K562 (cell line): ENCODE data around the gene C12orf43. TPM values are rescaled to one million over a fixed set of nuclear protein-coding genes. Genes with fewer than 3 reads are reported as not detected.
A peak's percentile ranks its signal among the peaks of the same experiment; 100 is the strongest.

Experiments used
- BCOR ChIP-seq: fragments of 450-650 bp; IDR thresholded peaks from 2 replicates; pipeline ENCODE4 v1.6.1; 2016
- ETV5 ChIP-seq: sonication (generic); formaldehyde crosslinking; IDR thresholded peaks from 2 replicates; pipeline ENCODE4 v1.4.0; 2020; ENCODE audit warnings: low read depth, mild to moderate bottlenecking, missing genetic modification reagents
- FOSL1 ChIP-seq: fragments of 200-800 bp; sonication (Bioruptor generic); conservative IDR thresholded peaks from 2 replicates; pipeline ENCODE4 v1.6.1; 2016; ENCODE audit warnings: missing genetic modification characterization, missing compliant biosample characterization
- MTA1 ChIP-seq: fragments of 450-650 bp; IDR thresholded peaks from 2 replicates; pipeline ENCODE4 v1.6.1; 2017; ENCODE audit warnings: borderline replicate concordance
- NFE2 ChIP-seq: IDR thresholded peaks from 2 replicates; pipeline ENCODE4 v1.6.1; 2014; ENCODE audit warnings: antibody characterized with exemption, low read depth
- POLR2AphosphoS2 ChIP-seq: IDR thresholded peaks from 2 replicates; pipeline ENCODE4 v1.6.1; 2012; ENCODE audit warnings: low read length, improper control_type of control experiment
- RBM25 ChIP-seq: fragments of 200-400 bp; formaldehyde crosslinking; IDR thresholded peaks from 2 replicates; pipeline ENCODE4 v1.6.1; 2018; ENCODE audit warnings: low read length, low read depth, moderate library complexity; ENCODE audit not compliant: severe bottlenecking
- SMARCA5 ChIP-seq: fragments of 450-650 bp; IDR thresholded peaks from 2 replicates; pipeline ENCODE4 v1.6.1; 2016
- SRSF1 ChIP-seq: fragments of 200-400 bp; formaldehyde crosslinking; IDR thresholded peaks from 2 replicates; pipeline ENCODE4 v1.6.1; 2017; ENCODE audit warnings: mild to moderate bottlenecking, low read depth, low read length, moderate library complexity
- SUPT5H ChIP-seq: fragments of 450-650 bp; IDR thresholded peaks from 2 replicates; pipeline ENCODE4 v1.6.1; 2016
- TOE1 ChIP-seq, 2 experiments: fragments of 450-650 bp in 1 of 2; sonication (generic) in 1 of 2; formaldehyde crosslinking in 1 of 2; IDR thresholded peaks; 2 replicates each; pipeline versions ENCODE4 v1.7.1 to v1.8.0; 2016 to 2022; ENCODE audit warnings: borderline replicate concordance in 2 of 2, mild to moderate bottlenecking in 2 of 2, antibody characterized with exemption in 1 of 2, inconsistent platforms in 1 of 2, low read depth in 1 of 2, missing genetic modification reagents in 1 of 2, moderate library complexity in 1 of 2
- ZNF184 ChIP-seq: sonication (generic); formaldehyde crosslinking; IDR thresholded peaks from 2 replicates; pipeline ENCODE4 v1.5.0; 2020; ENCODE audit warnings: missing genetic modification reagents
- ZNF551 ChIP-seq: fragments of 250-450 bp; sonication (Bioruptor Pico); IDR thresholded peaks from 2 replicates; pipeline ENCODE4 v1.5.0; 2021; ENCODE audit warnings: mild to moderate bottlenecking, moderate library complexity
- ZZZ3 ChIP-seq: fragments of 450-650 bp; IDR thresholded peaks from 2 replicates; pipeline ENCODE4 v1.6.1; 2016; ENCODE audit warnings: antibody characterized with exemption, mild to moderate bottlenecking, moderate library complexity
- polyA plus RNA-seq, 8 experiments: library from polyadenylated mRNA; depleted of rRNA in 4 of 8; stranded (reverse) in 5 of 8; unstranded in 3 of 8; fragments of >200 nt; fragmentation: Nextera tagmentation in 2 of 8; fragmentation: Illumina TruSeq in 1 of 8; extraction: Ambion mirVana in 2 of 8; extraction: Trizol in 1 of 8; gene quantifications; 2 replicates each; pipeline versions ENCODE4 v1.2.1 to v1.2.3, GENCODE V29; 2011 to 2014; ENCODE audit warnings: inconsistent platforms in 1 of 8, missing spikeins in 1 of 8
- total RNA-seq, 7 experiments: library from RNA; depleted of rRNA in 6 of 7; stranded (reverse); fragments of >200 nt in 6 of 7; fragmentation: Illumina TruSeq in 2 of 7; extraction: Trizol in 2 of 7; gene quantifications; 2 replicates each; pipeline versions ENCODE4 v1.2.1 to v1.2.3, GENCODE V29; 2011 to 2021; ENCODE audit warnings: low replicate concordance in 1 of 7
- TF ChIP-seq, protein P1 (sequence below): fragments of 200-800 bp; sonication (Bioruptor generic); IDR thresholded peaks from 2 replicates; pipeline ENCODE4 v1.6.1; 2016; ENCODE audit warnings: missing genetic modification characterization, missing compliant biosample characterization
- TF ChIP-seq, protein P2 (sequence below): fragments of 250-450 bp; sonication (Bioruptor Pico); IDR thresholded peaks from 2 replicates; pipeline ENCODE4 v1.4.0; 2020; ENCODE audit warnings: borderline replicate concordance
- TF ChIP-seq, protein P3 (sequence below): fragments of 450-650 bp; IDR thresholded peaks from 2 replicates; pipeline ENCODE4 v1.6.1; 2016
- TF ChIP-seq, protein P4 (sequence below): fragments of 250-450 bp; sonication (Bioruptor Pico); IDR thresholded peaks from 2 replicates; pipeline ENCODE4 v1.5.0; 2021; ENCODE audit warnings: mild to moderate bottlenecking, borderline replicate concordance

The C12orf43 gene
- total and polyA plus RNA-seq, 9 of the 15 experiments (the other 6 are each of a cell fraction or from before 2014, with no cell fraction given) = 4.3 to 22.2 (median 16.8) TPM

DNA sequence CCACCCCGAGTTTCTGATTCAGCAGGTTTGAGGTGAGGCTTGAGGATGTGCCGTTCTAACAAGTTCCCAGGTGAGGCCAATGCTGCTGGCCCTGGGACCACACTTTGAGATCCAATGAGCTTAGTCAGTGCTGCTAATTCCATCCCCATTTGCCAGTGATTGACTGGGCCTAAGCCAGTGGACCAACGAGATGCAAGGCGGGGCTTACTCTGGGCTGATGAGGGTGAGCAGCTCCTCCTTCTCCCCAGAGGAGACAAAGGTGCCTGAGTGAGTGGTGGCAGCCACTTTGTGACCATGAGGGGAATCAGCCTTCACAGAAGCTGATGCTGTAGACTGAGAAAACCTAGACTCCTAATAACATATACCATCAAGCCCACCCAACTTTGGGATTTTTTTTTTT, 61.1 kb downstream of the C12orf43 start (continued):
- TF ChIP-seq, protein P1, sequence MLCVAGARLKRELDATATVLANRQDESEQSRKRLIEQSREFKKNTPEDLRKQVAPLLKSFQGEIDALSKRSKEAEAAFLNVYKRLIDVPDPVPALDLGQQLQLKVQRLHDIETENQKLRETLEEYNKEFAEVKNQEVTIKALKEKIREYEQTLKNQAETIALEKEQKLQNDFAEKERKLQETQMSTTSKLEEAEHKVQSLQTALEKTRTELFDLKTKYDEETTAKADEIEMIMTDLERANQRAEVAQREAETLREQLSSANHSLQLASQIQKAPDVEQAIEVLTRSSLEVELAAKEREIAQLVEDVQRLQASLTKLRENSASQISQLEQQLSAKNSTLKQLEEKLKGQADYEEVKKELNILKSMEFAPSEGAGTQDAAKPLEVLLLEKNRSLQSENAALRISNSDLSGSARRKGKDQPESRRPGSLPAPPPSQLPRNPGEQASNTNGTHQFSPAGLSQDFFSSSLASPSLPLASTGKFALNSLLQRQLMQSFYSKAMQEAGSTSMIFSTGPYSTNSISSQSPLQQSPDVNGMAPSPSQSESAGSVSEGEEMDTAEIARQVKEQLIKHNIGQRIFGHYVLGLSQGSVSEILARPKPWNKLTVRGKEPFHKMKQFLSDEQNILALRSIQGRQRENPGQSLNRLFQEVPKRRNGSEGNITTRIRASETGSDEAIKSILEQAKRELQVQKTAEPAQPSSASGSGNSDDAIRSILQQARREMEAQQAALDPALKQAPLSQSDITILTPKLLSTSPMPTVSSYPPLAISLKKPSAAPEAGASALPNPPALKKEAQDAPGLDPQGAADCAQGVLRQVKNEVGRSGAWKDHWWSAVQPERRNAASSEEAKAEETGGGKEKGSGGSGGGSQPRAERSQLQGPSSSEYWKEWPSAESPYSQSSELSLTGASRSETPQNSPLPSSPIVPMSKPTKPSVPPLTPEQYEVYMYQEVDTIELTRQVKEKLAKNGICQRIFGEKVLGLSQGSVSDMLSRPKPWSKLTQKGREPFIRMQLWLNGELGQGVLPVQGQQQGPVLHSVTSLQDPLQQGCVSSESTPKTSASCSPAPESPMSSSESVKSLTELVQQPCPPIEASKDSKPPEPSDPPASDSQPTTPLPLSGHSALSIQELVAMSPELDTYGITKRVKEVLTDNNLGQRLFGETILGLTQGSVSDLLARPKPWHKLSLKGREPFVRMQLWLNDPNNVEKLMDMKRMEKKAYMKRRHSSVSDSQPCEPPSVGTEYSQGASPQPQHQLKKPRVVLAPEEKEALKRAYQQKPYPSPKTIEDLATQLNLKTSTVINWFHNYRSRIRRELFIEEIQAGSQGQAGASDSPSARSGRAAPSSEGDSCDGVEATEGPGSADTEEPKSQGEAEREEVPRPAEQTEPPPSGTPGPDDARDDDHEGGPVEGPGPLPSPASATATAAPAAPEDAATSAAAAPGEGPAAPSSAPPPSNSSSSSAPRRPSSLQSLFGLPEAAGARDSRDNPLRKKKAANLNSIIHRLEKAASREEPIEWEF (CRISPR knock-in tag) = no peak
- TF ChIP-seq NFE2 (no peak), RBM25 (peak; percentile 92), SMARCA5 (peak; percentile 69; the same call in 1 of the 2 replicates), ZNF184 (CRISPR knock-in tag) (no peak), SRSF1 (no peak), POLR2AphosphoS2 (no peak), SUPT5H (no peak), ETV5 (no peak), FOSL1 (tag) (no peak), MTA1 (no peak), ZNF551 (CRISPR knock-in tag) (no peak), BCOR (peak; percentile 28; the same call in 1 of the 2 replicates), TOE1 (IDR thresholded peaks at IDR 0.05; ENCODE audit: borderline replicate concordance) (no peak), TOE1 (CRISPR knock-in tag; IDR thresholded peaks at IDR 0.05; ENCODE audit: borderline replicate concordance, low read depth) (no peak), ZZZ3 (no peak)
- TF ChIP-seq, protein P2, sequence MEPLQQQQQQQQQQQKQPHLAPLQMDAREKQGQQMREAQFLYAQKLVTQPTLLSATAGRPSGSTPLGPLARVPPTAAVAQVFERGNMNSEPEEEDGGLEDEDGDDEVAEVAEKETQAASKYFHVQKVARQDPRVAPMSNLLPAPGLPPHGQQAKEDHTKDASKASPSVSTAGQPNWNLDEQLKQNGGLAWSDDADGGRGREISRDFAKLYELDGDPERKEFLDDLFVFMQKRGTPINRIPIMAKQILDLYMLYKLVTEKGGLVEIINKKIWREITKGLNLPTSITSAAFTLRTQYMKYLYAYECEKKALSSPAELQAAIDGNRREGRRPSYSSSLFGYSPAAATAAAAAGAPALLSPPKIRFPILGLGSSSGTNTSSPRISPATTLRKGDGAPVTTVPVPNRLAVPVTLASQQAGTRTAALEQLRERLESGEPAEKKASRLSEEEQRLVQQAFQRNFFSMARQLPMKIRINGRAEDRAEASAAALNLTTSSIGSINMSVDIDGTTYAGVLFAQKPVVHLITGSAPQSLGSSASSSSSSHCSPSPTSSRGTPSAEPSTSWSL (CRISPR knock-in tag) = no peak
- TF ChIP-seq, protein P3, sequence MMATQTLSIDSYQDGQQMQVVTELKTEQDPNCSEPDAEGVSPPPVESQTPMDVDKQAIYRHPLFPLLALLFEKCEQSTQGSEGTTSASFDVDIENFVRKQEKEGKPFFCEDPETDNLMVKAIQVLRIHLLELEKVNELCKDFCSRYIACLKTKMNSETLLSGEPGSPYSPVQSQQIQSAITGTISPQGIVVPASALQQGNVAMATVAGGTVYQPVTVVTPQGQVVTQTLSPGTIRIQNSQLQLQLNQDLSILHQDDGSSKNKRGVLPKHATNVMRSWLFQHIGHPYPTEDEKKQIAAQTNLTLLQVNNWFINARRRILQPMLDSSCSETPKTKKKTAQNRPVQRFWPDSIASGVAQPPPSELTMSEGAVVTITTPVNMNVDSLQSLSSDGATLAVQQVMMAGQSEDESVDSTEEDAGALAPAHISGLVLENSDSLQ = peak; percentile 83
- TF ChIP-seq, protein P4, sequence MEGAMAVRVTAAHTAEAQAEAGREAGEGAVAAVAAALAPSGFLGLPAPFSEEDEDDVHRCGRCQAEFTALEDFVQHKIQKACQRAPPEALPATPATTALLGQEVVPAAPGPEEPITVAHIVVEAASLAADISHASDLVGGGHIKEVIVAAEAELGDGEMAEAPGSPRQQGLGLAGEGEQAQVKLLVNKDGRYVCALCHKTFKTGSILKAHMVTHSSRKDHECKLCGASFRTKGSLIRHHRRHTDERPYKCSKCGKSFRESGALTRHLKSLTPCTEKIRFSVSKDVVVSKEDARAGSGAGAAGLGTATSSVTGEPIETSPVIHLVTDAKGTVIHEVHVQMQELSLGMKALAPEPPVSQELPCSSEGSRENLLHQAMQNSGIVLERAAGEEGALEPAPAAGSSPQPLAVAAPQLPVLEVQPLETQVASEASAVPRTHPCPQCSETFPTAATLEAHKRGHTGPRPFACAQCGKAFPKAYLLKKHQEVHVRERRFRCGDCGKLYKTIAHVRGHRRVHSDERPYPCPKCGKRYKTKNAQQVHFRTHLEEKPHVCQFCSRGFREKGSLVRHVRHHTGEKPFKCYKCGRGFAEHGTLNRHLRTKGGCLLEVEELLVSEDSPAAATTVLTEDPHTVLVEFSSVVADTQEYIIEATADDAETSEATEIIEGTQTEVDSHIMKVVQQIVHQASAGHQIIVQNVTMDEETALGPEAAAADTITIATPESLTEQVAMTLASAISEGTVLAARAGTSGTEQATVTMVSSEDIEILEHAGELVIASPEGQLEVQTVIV (CRISPR knock-in tag) = no peak
